ENCODE data around the gene SLC25A29.

SLC25A29 gene

DNA sequence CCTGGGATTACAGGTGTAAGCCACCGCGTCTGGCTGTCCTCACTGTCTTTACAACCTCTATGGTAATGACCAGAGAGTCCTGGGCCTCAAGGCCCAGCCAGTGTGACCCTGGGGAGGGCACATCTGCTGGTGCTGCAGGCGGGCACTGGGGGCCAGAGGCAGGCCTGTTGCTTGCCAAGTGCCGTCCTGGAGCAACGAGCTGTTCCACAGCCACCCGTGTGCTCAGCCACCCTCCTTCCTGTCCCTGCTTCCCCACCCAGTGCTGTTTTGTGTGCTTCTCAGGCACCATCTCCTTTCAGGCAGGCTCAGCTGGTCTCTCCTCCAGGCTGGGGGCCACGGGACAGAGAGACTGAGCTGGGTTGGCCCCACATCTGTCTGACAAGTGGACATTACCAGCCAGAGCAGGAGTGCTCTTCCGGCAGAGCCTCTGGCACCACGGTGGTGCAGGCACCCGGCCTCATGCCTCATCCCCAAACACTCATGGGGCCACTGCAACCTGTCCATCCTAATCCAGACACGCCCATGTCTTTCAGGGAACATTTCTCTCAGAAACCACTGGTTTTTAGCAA is 25.9 kb upstream of the SLC25A29 start:
- DNase-seq (ENCODE audit: low spot score): no peak

DNA sequence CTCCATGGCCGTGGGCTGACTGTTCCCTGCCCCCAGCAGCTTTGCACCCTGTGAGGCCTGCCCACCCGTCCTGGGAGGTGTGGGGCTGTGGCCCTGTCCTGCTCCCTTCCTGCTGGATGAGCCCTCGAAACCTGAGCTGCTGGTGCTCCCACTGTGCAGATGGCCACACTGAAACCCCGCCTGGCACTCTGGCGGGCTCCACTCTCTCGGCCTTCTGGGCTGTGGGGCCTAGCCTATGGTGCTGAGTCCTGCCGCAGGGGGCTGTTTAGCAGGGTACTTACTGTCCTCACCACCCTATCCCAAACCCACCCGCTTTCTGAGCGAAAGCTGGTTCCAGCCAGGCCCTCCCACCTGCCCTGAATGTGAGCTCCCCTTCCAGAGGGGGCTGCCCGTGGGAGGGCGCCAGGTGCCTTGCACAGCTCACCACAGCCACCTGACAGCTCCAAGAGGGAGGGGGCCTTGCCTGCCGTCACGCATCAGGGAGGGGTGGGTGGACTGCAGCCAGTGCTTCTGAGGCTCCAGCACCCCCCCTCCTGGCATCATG is 24.2 kb upstream of the SLC25A29 start:
- no peak for DNase-seq (ENCODE audit: low spot score)

DNA sequence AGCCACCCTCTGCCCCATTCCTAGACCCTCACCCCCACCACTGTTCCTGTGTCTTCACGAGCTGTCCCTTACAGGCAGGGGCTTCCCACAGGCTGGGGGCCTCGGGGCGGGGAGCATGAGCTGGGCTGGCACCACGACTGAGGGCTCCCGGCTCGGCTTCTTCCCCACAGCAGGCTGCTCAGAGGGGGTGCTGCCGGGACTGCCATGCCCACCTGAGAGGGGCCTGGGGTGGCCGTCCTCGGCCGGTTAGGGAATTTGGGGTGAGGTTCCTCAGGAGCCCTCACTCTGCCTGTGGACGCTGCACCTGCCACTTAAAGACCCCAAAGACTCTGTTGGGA is 23.7 kb upstream of the SLC25A29 start:
- DNase-seq (ENCODE audit: low spot score): no peak

DNA sequence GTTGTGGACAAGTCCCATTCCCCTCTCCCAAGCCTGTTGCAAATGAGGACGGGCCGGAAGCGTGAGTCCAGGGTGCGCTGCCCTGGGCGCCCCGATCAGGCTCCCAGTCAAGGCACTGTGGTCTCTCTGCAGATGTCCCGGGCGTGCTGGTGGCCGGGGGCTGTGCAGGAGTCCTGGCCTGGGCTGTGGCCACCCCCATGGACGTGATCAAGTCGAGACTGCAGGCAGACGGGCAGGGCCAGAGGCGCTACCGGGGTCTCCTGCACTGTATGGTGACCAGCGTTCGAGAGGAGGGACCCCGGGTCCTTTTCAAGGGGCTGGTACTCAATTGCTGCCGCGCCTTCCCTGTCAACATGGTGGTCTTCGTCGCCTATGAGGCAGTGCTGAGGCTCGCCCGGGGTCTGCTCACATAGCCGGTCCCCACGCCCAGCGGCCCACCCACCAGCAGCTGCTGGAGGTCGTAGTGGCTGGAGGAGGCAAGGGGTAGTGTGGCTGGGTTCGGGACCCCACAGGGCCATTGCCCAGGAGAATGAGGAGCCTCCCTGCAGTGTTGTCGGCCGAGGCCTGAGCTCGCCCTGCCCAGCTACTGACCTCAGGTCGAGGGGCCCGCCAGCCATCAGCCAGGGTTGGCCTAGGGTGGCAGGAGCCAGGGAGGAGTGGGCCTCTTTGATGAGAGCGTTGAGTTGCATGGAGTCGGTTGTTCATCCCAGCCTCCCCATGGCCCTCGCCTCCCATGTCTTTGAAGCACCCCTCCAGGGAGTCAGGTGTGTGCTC is 23.2 kb upstream of the SLC25A29 start:
- no peak for DNase-seq (ENCODE audit: low spot score)

DNA sequence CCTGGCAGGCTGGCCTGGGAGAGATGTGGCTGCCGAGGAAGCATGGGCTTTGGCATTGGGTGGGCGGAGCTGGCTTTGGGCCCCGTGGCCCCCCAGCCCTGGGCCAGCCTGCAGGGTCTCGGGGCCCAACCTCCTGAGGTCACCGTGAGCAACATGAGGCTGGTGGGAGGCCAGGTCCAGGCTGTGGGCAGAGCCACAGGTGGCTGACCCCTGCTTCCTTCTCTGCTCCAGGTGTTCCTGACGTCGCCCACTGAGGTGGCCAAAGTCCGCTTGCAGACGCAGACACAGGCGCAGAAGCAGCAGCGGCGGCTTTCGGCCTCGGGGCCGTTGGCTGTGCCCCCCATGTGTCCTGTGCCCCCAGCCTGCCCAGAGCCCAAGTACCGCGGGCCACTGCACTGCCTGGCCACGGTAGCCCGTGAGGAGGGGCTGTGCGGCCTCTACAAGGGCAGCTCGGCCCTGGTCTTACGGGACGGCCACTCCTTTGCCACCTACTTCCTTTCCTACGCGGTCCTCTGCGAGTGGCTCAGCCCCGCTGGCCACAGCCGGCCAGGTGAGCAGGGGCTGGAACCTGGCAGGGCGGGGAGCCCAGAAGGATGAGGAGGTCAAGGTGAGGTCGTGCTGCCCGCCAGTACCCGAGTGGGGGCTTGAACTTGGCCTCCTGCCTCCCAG is 22.4 kb upstream of the SLC25A29 start:
- no peak for DNase-seq (ENCODE audit: low spot score)

DNA sequence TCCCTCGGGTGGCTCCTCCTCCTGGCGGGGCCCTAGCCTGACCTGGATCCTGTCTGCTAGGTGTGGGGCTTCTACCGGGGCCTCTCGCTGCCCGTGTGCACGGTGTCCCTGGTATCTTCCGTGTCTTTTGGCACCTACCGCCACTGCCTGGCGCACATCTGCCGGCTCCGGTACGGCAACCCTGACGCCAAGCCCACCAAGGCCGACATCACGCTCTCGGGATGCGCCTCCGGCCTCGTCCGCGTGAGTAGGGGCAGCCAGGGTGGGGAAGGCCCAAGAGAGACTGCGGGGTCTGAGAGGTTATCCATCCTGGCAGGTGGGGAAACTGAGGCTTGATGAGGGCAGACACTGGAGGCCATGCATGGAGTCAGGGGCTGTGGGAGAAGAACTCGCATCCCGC is 20.9 kb upstream of the SLC25A29 start:
- no peak for DNase-seq (ENCODE audit: low spot score)

DNA sequence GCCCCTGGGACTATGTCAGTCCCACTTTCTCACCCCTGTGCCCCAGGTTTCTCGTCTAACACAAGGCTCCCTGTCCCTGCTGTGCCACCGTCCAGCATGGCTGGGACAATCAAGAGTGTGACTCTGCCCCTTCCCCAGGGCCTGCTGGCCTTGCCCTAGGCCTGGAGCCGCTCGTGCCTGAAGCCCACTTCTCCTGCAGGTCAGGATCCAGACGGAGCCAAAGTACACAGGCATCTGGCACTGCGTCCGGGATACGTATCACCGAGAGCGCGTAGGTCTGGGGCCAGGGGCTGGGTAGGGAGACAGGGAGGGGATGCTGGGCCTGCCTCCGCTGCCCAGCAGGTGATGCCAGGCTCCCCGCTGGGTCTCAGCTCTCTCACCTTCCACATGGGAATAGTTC is 19.7 kb upstream of the SLC25A29 start:
- no peak for DNase-seq (ENCODE audit: low spot score)

DNA sequence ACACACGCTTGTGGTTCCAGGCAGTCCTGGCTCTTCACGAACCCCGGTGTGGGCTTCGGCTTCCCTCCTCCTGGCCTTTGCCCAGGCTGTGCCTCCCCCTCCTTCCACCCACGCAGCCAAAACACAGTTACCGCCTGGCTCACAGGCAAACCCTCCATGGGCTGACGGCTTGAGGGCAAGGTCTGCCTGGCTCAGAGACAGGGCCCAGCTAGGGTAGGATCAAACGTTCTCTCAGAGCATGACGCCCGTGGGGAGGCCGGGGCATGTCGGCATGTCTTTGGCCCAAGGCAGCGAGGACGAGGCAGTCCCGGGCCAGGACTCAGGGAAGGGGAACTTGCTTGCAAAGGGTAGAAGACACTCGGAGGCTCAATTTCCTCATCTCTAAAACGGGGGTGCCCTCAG is 19.0 kb upstream of the SLC25A29 start:
- no peak for DNase-seq (ENCODE audit: low spot score)

DNA sequence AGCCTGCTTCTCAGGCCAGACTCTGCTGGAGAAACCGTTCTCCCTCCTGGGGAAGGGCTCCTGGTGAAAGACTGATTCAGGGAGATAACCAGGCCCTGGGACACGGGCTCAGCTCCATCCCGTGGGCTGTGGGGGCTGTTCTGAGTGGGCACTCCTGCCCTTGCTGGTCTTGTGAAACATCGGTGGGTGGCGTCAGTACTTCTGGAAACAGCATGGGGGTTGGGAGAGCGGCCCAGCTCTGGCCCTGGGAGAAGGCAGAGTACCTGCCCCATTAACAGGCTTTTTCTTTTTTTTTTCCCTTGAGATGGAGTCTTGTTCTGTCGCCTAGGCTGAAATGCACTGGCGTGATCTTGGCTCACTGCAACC is 17.7 kb upstream of the SLC25A29 start:
- DNase-seq (ENCODE audit: low spot score): no peak

DNA sequence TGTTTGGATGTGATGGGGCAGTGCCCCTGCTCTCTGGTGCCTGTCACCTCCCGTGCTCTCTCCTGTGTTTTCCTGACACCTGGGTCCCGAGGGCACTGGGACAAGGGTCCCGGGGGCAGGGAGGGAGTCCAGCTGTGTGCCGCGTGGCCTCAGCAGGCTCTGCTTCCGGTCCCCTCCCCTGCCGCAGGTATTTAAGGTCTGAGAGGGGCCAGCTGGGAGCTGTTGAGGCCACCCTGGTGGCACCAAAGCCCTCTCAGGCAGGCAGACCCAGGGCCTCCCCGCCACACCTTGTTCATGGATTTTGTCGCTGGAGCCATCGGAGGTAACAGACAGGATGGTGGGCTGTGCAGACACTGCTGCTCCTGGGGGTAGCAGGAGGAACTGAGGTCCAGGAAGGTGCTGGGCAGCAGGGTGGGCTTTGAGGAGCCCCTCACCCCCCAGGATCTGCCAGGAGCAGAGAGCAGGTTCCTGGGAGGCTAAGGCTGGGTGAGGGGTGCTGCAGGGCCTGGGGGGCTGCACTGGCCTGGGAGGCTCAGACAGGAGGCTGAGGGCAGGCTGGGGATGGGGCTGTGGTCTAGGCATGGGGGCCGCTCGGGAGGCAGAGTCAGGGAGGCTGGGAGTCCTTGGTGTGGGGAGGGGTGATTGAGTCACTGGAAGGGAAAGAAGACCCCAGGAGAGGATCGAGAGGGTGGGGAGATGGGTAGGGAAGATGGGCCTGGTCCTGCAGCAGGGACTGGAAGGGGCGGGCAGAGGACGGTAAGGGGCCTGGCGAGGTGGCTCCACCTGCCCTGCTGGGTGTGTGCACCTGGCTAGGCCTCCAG is 17.1 kb upstream of the SLC25A29 start, which contains the start of gene SLC25A47:
SLC25A47 (plus strand) TSS at position 219 of the 821 bp plus-strand sequence; CDS start at position 295, 76 bp downstream.
- no peak for DNase-seq (ENCODE audit: low spot score)

DNA sequence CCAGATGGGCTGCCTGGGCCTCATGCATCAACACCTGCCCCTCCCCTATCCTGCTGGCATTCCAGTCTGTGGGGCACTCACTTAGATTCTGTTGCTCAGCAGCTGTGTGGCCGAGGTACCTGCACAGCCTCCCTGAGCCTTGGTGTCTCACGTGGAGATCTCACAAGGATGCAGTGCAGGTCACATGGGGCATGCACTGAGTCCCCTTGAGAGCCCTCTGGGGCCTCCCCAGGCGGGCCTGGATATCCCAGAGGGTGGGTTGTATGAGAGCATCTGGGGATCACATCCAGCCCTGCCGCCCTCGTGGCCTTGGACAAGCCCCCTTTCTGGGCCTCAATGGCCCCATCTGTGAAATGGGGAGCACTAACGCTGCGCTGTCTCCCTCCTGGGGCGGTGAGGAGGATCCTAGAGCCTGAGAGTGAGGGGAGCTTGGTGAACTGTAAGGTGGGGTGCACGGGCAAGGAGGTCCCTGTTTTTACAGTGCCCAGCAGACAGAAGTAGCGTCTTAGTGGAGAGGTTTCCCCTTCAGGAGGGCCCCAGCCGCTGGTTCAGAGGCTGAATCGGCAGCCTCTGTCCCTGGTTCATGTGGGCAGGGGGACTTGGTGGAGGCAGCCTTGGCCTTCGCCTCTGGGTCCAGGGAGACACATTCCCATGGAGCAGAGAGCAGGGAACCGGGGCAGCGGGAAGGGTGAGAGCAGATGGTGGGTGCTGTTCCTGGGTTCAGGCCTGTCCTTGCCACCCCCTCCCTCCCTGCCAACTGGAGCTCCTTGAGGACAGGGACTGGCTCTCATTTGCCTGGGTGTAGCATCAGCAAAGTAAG is 16.1 kb upstream of the SLC25A29 start:
- DNase-seq (ENCODE audit: low spot score): no peak

DNA sequence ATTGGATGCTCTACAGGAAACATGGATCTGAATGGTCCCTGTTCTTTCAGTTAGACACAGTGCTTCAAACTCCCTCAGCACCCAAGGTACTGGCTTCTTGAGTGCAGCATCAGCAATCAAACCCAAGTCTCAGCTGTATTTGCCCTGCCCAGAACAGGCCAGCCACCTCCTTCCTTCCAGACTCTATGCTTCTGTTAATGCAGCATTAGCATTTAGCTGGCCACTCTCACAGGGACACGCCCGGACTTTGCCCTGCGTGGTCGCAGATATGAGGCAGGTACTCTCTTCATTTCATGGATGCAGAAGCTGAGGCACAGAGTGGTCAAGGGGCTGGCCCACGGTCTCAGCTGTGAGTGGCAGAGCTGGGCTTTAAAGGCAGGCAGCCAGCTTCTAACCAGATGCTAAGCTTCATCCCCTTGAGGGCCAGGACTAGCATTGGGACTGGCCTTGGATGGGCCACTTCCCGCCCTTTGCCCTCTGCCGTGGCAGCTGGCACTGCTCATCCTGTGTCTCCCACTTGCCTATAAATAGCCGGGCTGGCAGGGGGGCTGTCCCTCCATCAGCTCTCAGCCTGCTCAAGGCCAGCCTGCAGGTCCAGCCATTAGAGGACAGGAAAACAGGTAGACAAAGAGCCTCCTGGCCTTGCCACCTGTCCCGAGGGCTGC is 15.4 kb upstream of the SLC25A29 start:
- DNase-seq (ENCODE audit: low spot score): no peak

DNA sequence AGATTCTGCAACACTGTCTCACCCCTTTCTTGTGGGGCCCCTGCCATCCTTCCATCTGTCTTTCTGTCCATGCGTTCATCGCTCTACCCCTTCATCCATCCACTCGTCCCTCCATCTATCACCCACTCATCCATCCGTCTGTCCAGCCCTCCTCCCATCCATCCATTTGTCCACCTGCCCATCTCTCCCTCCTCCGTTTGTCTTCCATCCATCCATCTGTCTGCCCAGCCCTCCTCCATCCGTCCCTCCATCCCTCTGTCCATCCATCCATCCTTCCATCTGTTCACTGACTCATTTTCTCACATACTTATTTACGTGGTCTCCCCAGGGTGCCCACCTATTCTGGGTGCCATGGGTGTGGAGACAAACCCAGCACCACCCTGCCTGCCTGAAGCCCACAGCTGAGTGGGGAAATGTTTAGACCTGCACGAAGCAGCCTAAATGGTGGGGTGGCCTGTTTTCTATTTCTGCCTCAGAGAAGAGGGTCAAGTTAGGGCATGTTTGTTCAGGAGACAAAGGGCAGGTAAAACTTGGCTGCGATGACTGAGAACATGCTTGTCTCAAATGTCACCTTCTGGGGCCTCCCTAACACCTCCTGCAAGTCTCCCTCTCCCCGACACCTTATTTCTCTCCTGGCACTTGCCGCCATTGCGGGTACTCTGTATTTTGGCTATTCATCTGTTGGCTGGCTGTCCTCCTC is 14.1 kb upstream of the SLC25A29 start:
- no peak for DNase-seq (ENCODE audit: low spot score)

DNA sequence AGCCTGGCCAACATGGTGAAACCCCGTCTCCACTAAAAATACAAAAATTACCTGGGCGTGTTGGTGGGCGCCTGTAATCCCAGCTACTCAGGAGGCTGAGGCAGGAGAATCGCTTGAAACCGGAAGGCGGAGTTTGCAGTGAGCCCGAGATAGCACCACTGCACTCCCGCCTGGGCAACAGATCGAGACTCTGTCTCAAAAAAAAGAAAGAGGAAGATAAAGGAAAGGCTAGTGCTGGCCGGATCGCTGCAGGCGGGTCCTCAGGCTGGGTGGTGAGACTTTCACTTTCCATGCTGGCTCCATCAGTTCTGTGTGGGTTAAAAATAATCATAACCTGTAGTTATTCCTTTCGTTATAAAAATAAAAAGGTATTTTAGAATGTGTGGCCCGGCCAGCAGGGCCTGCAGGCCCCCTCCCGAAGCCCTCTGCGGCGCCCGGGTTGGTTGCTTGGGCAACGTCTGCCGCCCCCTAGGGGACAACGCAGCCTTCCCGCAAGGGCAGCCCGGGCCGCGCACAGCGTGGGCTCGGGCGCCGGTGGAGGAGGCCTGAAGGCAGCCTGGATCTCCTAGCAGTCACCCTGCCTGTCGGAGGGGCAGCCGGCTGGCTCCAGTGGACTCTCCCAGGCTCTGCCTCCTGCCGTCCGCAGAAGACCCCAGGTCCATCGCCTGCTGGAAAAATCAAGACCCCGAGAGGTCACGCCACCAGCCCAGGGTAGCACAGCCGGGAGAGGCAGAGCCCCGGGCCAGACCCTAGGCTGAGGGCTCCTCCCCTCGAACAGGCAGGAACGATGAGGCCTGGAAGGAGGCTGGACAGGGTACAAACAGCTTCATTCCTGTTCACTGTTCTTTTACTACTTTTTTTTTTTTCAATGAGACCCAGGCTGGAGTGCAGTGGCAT is 11.9 kb upstream of the SLC25A29 start:
- DNase-seq (ENCODE audit: low spot score): peak; percentile 56

DNA sequence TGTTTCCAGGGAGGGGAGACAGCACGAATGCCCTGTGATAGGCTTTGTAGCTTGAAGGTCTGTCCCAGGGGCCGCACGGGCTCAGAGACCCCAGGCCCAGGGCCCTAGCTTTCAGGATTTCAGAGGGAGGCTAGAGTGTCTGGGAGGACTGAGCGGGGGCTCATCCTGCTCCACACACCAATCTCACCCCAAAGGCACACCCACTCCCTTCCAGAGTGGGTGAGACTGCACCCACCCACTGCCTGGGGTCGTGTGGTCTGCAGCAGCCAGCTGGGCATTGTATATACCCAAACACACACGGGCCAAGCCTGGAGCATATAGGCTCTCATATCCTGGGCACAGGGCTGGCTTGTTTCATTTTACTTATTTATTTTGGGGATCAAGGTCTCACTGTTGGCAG is 11.1 kb upstream of the SLC25A29 start:
- no peak for DNase-seq (ENCODE audit: low spot score)

DNA sequence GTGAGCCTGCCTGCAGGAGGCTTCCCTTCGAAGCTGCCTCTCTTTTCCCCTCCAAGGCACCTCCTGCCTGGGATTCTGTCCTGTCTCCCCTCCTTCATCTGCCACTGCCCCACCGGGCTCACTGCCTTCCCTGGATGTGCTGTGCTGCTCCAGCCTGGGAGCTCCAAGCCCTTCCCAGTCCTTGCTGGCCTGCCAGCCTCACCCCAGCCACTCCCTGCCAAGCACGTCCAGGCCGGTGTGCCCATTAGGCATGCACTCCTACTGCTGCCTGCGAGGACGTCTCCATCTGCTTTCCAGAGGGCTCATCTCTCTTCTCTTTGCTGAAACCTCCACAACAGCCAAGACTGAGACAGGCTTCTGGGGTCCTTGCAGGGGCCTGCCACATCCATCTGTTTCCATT is 8.5 kb upstream of the SLC25A29 start:
- DNase-seq (ENCODE audit: low spot score): no peak

DNA sequence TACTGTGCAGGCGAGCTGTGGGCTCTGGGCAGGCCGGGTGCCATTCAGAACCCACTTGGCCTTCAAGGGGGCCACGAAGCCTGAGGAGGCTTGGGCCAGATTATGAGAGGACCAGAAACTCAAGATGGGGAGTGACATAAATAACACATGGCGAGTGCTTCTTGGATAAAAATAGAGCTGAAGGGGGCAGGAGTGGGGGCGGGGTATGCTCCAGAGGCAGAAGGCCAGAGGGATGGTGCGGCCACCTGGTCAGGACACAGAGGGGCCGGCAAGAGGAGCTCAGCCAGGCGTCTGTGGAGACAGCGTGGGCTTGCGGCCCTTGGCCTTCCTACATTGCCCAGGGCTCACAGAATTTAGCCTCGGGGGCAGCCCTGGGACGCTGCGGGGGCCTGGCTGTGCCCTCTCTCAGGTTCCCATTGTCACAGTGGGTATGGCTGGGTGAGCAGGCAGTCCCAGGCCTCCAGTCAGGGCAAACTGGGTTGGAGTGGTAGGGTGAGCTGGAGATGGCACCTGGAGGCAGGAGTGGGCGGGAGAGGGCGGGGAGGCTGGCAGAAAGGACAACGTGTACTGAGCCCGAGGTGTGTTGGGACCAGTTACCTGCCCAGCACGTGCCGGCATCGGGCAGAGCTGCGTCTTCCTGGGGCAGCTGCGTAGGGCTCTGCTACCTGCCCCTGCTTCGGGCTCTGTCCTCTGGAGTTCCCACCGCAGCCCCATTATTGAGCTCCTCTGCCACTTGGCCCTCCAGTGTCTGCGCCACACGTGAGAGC is 7.4 kb upstream of the SLC25A29 start:
- no peak for DNase-seq (ENCODE audit: low spot score)

DNA sequence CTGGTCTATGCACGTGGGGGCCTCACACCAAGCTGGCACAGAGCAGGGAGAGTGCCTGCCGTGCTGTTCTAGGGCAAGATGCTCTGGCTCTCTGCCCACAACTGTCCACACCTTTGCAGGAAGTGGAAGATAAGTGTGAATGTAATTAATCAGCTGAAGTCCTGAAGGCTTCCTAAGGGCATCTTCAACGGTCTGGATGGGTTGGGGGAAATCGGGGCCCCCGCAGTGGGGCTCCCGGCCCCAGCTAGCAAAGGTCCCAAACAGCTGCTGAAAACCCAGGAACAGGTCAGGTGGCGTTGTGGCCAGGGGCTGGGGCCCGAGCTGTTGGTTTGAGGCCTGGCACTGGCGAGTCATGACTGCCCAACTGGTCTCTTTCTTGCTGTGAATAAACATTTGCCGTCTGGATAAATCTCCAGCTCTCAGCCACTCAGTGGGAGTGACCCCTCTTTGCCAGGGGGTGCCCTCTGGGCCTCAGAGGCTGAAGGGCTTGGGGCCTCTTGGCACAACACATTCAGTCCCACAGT is 6.7 kb upstream of the SLC25A29 start:
- DNase-seq (ENCODE audit: low spot score): no peak
